ENCODE data around the gene COIL.
A peak's percentile ranks its signal among the peaks of the same experiment; 100 is the strongest.

Gene COIL

GRCh38 chr17:56936697-56937322 lies 24.0 kb downstream of the COIL start:
- no peak for DNase-seq (ENCODE audit: low read depth in 1 of 2, low spot score in 1 of 2)

GRCh38 chr17:56935461-56935860 lies 25.4 kb downstream of the COIL start:
- DNase-seq (ENCODE audit: low read depth in 1 of 2, low spot score in 1 of 2), result no peak

- DNase-seq (ENCODE audit: low read depth in 1 of 2, low spot score in 1 of 2), result no peak
Observed at GRCh38 chr17:56934280-56934679, 26.6 kb downstream of the COIL start.

GRCh38 chr17:56933868-56934267 lies 27.0 kb downstream of the COIL start:
- DNase-seq (ENCODE audit: low read depth in 1 of 2, low spot score in 1 of 2), result no peak

GRCh38 chr17:56933151-56933745 lies 27.6 kb downstream of the COIL start:
- DNase-seq (ENCODE audit: low read depth in 1 of 2, low spot score in 1 of 2), result no peak

- DNase-seq (ENCODE audit: low read depth in 1 of 2, low spot score in 1 of 2), result no peak
Observed at GRCh38 chr17:56930739-56931337, 30.0 kb downstream of the COIL start.

- no peak for DNase-seq (ENCODE audit: low read depth in 1 of 2, low spot score in 1 of 2)
Observed at GRCh38 chr17:56929362-56929969, 31.4 kb downstream of the COIL start.

GRCh38 chr17:56928586-56928985 lies 32.3 kb downstream of the COIL start:
- no peak for DNase-seq (ENCODE audit: low read depth in 1 of 2, low spot score in 1 of 2)

GRCh38 chr17:56926704-56927103 lies 34.1 kb downstream of the COIL start:
- DNase-seq (ENCODE audit: low read depth in 1 of 2, low spot score in 1 of 2), result no peak

- DNase-seq (ENCODE audit: low read depth in 1 of 2, low spot score in 1 of 2), result no peak
Observed at GRCh38 chr17:56926270-56926669, 34.6 kb downstream of the COIL start.

- no peak for DNase-seq (ENCODE audit: low read depth in 1 of 2, low spot score in 1 of 2)
Observed at GRCh38 chr17:56925088-56925487, 35.8 kb downstream of the COIL start.

GRCh38 chr17:56919717-56920116 lies 41.1 kb downstream of the COIL start:
- no peak for DNase-seq (ENCODE audit: low read depth in 1 of 2, low spot score in 1 of 2)

- DNase-seq (ENCODE audit: low read depth in 1 of 2, low spot score in 1 of 2), result no peak
Observed at GRCh38 chr17:56918916-56919315, 41.9 kb downstream of the COIL start.

- DNase-seq (ENCODE audit: low read depth in 1 of 2, low spot score in 1 of 2), result no peak
Observed at GRCh38 chr17:56917559-56918296, 43.1 kb downstream of the COIL start.

- no peak for DNase-seq (ENCODE audit: low read depth in 1 of 2, low spot score in 1 of 2)
Observed at GRCh38 chr17:56914581-56915273, 46.1 kb downstream of the COIL start.

GRCh38 chr17:56913867-56914580 lies 46.8 kb downstream of the COIL start, which contains the start of gene TRIM25:
Gene TRIM25 (minus strand): TSS chr17:56914049. CDS start chr17:56913988, 61 bp downstream.
- DNase-seq (ENCODE audit: low read depth in 1 of 2, low spot score in 1 of 2), result peak; percentile 64 to 84

- DNase-seq (ENCODE audit: low read depth in 1 of 2, low spot score in 1 of 2), result no peak
Observed at GRCh38 chr17:56913353-56913866, 47.4 kb downstream of the COIL start.

- DNase-seq (ENCODE audit: low read depth in 1 of 2, low spot score in 1 of 2), result no peak
Observed at GRCh38 chr17:56913000-56913311, 47.9 kb downstream of the COIL start.

- no peak for DNase-seq (ENCODE audit: low read depth in 1 of 2, low spot score in 1 of 2)
Observed at GRCh38 chr17:56912105-56912999, 48.5 kb downstream of the COIL start.
